ENCODE data around the gene IQGAP2.

- TF ChIP-seq, protein P1, sequence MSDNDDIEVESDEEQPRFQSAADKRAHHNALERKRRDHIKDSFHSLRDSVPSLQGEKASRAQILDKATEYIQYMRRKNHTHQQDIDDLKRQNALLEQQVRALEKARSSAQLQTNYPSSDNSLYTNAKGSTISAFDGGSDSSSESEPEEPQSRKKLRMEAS (IDR thresholded peaks at IDR 0.05) = no peak
- TF ChIP-seq REST (IDR thresholded peaks at IDR 0.05; ENCODE audit: low read depth) (no peak), FOXM1 (IDR thresholded peaks at IDR 0.05; ENCODE audit: borderline replicate concordance, low read depth) (no peak), TEAD4 (IDR thresholded peaks at IDR 0.05) (no peak), TAF1 (IDR thresholded peaks at IDR 0.05; ENCODE audit: low read depth) (no peak), EP300 (IDR thresholded peaks at IDR 0.05; ENCODE audit: borderline replicate concordance) (no peak), RAD21 (IDR thresholded peaks at IDR 0.05; ENCODE audit: low read depth) (no peak), ZBTB7A (IDR thresholded peaks at IDR 0.05; ENCODE audit: low read depth) (no peak), YY1 (IDR thresholded peaks at IDR 0.05; ENCODE audit: low read depth) (no peak)
Measured at GRCh38 chr5:76714751-76715485, 311.8 kb downstream of the IQGAP2 start.
